NCI-H774 (cell line): Measurements from ENCODE around the gene IARS2.
A peak's percentile ranks its signal among the peaks of the same experiment; 100 is the strongest.
"Not testable (repeated sequence)": the region's sequence is repeated elsewhere in the genome, so short reads cannot be mapped to it uniquely, and the experiment has no call there.

Experiments
- DNase-seq: peaks from one replicate; lab custom pipeline; 2025; lab: John Stamatoyannopoulos, UW

IARS2 gene

DNA sequence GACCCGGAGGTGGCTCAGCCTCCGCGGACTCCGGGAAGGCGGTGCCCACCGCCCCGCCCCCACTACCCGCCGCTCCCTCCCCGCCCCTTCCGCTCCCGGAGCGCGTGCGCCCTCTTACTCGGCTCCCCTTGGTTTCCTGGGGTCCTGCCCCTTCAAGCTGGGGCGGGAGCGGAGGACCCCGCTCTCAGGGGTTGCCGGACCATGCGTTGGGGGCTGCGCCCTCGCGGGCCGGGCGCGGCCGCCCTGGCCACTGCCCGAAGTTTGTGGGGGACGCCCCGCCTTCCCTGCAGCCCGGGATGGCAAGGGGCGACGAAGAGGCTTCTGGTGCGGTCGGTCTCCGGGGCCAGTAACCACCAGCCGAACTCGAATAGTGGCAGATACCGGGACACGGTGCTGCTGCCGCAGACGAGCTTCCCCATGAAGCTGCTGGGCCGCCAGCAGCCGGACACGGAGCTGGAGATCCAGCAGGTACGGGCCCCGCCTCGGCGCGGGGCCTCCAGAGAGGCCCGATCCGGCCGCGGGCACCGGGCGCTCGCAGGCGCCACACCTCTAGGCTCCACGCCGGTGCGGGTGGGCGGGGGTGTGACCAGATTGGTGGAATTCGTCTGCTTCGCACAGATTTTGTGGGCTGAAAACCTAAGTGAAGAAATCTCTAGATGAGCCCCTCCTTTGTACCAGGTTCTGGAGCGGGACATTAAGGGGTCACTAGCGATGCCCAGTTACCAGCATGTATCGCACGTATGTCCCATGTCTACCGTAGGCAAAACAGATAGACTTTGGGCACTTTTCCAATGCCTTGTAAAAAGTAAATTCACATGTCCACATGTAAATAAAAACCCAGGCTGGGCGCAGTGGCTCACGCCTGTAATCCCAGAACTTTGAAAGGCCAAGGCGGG lies at the start of gene IARS2:
Gene IARS2 (plus strand): TSS at position 117 of the 896 bp plus-strand sequence. CDS start 85 bp downstream, at position 202.
- DNase-seq, result peak; percentile 91

DNA sequence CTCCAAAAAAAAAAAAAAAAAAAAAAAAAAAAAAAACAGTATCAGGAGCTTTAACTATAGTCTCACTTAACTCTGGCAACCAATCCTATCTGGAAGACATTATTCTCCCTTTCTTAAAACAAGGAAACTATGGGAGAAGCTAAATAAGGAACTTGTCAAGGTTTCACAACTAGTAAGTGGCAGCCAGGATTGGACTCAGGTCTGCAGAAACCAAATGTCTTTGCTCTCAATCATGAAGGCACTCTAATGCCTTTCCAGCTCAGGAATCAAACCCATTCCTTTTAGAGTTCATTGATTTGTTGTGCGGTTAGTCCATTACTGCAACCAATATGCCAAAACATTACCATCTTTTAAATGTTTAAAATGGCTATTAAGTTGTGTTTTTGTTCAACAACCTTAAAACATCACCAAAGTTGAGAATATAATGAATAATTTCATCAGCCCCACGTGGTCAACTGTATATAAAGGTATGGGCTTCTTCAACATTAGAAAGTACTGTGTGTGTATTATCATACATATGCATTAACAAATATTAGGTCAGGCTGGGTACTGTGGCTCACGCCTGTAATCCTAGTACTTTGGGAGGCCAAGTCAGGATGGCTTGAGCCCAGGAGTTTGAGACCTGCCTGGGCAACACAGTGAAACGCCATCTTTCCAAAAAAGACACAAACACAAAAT lies 49.1 kb upstream of the IARS2 start:
- no peak for DNase-seq

DNA sequence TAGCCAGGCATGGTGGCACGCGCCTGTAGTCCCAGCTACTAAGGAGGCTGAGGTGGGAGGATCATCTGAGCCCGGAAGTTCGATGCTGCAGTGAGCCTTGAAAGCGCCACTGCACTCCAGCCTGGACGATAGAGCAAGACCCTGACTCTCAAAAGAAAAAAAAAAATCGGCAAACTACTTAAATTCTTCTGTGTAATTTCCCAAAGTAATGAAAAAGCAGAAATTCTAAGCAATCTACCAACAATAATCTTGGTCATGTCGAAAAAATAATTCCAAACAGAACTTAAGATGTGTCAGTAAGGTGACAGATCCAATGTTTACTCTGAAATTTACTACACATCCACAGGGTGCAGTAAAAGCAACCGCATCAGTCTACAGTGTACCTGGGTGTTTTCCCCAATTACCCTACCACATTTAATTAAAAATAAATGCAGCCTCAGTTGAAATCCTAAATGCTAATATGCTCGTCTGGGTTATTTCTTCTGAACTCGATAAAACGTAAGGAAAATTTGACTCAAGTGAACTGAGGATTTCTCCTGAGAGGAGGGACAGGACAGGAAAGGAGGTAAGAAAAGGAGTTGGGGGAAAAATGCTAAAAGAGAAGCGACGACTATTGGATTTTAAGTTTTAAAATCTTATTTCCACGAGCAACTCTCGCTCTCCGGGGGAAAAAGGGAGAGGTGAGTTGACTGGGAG lies 48.4 kb upstream of the IARS2 start:
- no peak for DNase-seq

DNA sequence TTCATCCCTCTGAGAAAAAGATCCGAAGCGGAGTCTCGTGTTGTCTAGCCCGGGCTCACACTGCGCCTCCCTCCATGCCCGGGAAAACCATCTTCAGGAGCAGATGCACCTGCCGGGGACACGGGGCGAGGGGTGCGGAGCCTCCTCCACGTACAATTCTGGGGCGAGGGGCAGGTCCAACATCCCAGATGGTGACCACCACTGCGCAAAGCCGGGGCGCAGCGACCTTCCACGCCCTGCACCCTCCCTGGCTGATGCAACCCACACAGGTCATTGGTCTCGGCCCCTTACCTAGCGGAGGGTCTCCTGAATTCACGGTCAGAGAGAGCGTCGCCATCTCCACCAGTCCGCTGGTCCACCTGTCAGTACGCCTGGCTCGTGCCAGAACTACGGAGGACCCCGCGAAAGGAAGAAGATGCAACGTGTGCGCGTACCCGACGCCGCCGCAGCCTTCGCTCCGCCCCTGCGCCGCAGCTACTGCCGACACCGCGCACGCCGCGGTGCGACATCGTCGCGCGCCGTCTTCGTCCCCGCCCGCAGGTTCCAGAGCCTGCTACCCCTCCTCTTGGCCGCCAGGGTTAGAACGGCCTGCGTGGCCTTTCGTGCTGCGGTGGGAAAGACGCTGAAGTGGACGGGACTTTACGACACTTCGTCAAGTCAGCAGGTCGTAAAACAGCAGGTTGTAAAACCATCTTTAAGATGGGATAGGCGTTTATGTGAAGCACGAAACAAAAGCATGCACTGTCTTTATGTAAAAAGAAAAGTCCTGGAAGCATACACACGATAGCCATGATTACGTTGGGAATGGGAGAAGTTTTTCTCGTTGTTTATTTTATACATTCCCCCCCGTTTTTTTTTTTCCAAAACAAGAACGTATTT lies 47.6 kb upstream of the IARS2 start, which contains the start of gene EPRS1:
Gene EPRS1 (minus strand): TSS at position 454 of the 879 bp plus-strand sequence. CDS start 117 bp downstream, at position 337.
- DNase-seq, result peak; percentile 98

DNA sequence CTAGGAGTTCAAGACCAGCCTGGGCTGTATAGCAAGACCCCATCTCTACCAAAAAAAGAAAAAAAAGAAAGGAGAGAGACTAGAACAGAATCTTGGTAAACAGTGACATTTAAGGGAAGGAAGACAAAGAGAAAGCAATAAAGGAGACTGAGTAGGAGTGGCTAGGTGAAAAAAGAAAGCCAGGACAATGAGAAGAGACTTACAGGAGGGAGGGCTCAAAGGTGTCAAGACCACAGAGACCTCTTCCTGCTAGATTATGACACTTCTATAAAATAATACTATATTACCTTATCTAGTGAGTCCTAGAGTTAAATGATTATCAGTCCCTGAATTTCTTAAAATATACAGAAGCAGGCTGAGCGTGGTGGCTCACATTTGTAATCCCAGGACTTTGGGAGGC lies 37.6 kb upstream of the IARS2 start:
- no peak for DNase-seq

DNA sequence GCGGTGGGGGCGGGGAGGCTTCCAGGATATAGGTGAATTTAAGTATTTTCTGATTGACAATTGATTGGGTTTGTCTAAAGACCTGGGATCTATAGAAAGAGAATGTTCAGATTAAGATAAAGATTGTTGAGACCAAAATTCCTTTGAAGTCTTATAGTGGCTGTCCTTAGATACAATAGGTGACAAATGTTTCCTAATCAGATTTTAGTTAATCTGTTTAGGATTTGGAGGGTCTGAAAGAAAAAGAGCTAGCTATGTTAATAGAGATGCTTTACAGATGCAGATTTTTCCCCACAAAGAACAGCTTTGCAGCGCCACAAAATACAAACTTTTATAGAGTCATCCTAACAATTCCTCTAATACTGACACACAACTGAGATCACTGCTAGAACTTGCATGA lies 33.1 kb upstream of the IARS2 start:
- DNase-seq, result no peak

DNA sequence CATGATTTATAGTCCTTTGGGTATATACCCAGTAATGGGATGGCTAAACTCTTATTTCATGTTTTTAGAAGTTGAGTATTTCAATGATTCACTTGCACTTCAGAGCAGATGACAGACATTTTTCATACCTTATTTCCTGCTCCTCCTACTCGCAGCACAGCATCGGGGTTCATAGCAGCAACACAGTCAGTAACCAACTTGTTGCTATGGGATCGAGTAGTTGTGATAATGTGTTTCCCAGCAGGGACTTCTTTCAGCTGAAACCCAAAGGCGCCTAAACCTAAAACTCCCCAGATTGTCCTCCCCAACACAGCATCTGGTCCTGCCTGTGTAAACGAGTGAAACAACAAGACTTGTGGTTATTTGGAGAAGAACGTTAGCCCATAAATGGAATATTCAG lies 31.3 kb upstream of the IARS2 start:
- no peak for DNase-seq

DNA sequence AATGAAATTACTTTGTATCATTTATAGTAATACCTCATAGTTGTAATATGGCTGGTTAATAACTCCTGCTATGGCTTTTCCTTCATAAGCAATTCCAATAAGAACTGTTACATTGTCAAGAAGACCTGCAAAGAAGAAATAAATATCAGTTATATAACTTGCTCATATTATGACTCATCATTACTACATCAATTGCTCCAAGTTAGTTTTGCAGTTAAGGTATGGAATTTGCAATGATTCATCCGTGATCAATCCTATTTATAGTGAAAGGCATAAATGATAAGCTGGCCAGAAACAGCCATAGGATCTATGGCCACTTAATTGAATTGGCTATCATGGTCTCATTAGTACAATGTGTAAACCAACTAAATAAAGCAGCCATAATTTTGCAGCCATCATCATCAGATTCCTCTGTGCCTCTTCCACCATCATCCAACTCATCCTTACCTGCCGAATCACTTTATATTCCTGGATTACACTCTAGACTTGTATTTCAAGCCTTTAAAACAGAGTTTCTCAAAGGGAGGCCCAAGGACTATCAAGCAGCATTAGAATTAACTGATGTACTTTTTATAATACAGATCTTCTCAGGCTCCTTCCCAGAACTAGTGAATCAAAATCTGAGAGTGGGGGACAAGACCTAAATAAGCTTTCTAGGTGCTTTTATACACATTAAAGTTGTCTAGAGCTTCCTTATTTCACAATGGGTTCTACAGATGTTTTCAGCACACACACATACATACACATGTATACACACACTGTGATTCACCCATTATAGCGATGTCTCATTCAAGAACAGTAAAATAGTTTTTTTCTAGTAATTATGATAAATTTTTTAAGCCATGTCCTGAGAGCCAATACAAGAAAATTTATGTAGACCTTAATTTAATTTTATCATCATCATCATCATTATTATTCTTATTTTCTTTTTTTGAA lies 26.4 kb upstream of the IARS2 start:
- DNase-seq, result no peak

DNA sequence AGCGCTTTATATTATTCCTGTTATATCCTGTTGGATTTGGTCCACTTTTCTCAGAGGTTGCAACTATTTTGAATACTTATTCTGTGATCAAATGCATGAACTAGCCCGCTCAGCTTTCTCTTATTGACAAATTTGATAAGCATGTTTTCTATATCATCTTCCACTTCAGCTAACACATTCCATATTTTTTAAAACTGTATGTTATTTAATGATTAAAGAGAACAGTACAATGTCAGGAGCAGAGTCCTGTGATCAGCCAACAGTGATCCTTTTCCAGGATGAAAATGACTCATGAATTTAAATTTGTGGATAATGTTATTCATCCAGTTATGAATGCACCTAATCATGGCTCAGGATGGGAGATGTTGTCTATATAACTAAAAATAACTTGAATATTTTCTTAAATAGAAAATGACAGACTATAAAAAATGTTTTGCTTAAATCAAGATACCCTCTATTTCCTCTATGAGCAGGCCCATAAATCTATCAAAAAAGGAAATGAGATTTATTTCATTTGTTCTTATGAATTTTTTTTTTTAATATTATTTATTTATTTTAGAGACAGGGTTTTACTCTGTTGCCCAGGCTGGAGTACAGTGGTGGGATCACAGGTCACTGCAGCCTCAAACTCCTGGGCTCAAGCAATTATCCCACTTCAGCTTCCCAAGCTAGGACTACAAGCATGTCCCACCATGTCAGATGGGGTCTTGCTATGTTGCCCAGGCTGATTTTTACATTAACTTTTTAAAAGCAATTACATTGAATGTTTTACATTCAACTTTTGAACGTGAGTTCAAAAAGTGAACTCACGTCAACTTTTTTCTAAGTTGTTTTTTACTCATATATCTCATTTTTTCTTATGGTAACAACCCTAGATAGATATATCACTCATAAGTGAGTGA lies 16.8 kb upstream of the IARS2 start:
- no peak for DNase-seq

DNA sequence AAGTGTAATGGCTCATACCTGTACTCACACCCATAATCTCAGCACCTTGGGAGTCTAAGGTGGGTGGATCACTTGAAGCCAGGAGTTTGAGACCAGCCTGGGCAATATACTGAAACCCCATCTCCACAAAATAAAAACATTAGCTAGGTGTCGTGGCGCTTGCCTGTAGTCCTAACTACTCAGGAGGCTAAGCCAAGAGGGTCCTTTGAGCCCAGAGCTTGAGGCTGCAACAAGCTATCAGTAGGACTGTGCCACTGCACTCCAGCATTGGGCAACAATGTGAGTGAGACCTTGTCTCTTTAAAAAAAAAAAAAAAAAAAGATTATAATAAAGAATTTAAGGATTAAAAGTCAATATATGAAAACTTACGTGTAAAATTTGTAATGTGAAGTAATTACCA lies 16.0 kb upstream of the IARS2 start:
- no peak for DNase-seq

DNA sequence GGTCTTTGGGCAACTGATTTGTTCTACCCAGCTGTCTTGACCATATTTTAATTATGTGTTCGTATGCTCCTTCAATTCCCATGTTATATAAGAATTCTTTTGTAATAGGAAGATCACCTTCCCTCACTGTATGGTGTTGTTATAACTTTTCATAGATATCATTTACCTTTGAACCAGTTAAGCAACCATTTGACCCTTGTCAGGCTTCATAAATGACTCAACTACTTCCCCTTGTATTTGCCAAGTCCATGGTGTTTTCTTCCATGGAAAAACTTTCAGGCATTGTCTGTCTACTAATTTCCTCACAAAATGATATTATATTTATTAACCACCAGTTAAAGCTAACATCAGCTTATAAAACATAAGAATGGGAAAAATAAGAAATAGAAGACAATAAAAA lies 9.5 kb upstream of the IARS2 start:
- no peak for DNase-seq

DNA sequence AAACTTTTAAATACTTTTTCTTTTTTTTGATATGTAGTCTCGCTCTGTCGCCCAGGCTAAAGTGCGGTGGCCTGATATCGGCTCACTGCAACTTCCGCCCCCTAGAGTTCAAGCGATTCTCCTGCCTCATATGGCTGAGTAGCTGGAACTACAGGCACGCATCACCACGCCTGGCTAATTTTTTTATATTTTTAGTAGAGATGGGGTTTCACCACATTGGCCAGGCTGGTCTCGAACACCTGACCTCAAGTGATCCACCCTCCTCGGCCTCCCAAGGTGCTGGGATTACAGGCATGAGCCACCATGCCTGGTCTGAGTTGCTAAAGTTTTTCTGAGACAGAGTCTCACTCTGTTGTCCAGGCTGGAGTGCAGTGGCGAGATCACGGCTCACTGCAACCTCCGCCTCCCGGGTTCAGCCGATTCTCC lies 7.7 kb upstream of the IARS2 start:
- not testable (repeated sequence) for DNase-seq

DNA sequence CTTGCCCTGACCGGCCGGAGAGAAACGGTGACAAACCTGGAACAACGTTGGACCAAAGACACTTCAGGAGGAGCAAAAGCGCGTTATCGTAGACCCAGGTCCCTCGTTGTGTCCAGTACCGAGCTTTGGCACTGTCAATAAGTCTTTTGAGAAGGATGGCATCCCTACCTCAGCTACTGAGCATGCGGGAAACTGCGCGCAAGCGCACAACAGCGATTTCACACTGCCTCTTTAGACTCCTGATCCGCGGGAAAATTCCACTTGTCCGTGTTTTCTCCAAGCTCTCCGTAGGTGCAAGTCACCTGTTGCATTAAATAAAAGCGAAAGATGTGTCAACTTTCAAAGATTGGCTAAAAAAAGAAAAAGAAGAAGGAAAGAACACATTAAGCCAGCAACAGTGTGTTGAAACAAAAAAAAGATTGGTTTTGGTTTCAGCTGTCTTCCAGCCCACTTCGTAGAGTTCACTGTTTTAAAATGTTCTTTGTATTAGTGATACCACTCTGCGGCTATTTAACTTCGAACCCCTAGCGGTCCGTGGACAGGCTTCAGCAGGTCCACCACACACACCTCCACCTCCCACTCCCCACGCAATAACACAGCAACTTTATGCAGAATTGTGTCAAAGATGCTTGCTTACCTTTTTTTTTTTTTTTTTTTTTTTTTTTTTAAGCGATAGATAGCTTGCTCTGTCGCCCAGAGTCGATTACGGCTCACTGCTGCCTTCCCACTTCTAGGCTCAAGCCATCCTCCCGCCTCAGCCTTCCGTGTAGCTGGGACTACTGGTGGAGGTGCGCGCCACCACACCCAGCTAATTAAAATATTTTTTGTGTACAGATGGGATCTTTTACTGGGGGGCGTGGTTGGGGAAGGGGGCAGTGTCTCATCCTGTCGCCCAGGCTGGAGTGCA lies 4.0 kb upstream of the IARS2 start, which contains the start of gene BPNT1:
Gene BPNT1 (minus strand): TSS at position 139 of the 907 bp plus-strand sequence. CDS start 9,942 bp downstream, outside the sequence.
- DNase-seq, result peak; percentile 98

DNA sequence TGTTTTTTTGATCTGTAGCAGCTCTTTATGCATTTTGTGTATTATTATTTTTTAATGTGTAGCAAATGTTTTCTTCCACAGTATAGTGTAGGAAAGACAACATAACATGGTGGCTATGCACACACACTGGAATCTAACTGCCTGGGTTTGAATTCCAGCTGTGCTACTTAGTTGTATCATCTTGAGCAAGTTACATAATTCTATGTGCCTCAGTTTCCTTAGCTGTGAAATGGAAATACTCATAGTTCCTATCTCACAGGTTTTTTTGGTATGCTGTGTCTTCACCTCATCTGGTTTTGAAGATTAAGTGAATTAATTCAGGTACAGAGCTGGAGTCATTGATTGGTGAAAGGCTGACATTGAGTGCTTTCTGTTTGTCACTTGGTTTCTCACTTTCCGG lies 1.2 kb upstream of the IARS2 start:
- no peak for DNase-seq

DNA sequence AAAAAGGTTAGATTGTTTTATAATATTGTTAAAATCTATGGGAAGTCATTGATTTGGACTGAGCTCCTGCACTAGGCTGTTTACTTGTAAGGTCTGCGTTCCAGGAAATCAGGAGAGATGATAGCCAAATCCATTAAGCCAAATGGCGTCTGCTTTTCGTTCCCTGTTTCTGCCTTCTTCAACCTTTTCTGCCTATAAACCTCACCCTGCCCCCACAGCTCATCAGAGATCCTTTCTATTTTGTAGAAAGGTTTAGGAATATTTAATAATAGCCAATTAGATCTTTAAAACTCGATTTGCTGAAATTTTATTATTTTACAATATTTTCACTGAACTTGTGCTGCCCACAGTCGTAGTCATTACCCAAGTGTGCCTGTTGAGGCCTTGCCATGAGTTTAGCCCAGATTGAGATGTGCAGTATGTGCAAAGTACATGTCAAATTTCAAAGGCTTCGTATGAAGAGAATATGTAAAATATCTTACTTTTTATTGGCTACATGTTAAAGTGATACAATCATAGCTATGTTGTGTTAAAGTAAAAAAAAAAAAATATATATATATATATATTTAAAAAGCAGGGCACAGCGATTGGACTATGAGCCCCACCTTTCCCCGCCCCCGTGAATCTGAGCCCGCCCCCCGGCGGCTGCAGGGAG lies 444 bp upstream of the IARS2 start:
- no peak for DNase-seq

DNA sequence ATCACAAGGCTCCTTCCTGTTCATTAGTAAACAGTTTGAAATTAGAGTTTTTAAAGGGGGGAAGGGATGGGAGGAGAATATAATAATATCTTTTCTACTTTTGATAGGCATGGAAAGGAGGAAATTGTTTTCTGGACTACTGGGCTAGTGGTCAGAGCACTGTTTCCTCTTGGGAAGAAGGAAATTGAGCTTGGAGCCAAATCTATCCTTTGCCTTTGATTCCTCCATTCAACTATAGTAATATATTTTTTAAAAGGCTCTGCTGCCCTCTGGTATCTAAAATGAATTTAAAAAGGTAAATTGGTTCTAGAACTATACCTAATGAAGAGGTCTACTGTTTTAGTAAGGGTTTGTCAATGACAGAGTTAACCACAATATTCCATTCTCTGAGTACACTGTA lies 5.9 kb downstream of the IARS2 start:
- DNase-seq, result no peak

DNA sequence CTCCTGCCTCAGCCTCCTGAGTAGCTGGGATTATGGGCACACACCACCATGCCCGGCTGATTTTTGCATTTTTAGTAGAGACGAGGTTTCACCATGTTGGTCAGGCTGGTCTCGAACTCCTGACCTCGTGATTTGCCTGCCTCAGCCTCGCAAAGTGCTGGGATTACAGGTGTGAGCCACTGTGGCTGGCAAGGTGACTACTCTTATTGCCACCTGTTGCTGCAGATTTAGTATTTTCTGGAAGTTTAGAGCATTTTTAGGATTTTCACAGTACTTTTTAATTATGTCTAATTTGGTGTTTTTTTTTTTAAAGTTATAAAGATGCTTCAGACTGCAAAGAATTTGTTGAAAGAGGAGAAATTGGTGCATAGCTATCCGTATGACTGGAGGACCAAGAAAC lies 16.5 kb downstream of the IARS2 start:
- not testable (repeated sequence) for DNase-seq

DNA sequence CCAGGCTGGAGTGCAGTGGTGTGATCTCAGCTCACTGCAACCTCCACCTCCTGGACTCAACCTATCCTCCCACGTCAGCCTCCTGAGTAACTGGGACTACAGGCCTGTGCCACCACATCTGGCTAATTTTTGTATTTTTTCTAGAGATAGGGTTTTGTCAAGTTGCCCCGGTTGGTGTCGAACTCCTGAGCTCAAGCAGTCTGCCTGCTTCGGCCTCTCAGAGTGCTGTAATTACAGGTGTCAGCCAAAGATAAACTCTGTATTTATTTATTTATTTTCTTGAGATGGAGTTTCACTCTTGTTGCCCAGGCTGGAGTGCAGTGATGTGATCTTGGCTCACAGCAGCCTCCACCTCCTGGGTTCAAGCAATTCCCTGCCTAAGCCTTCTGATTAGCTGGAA lies 18.7 kb downstream of the IARS2 start:
- DNase-seq, result not testable (repeated sequence)
